Measurements from ENCODE around the gene GALNT9.

GRCh38 chr12:132309596-132310086 lies 19.7 kb downstream of the GALNT9 start:
- no peak for TF ChIP-seq CTCF (IDR thresholded peaks at IDR 0.05)
- no peak for TF ChIP-seq POLR2A (IDR thresholded peaks at IDR 0.05)
